ENCODE measurements around the gene SMYD2. TPM values are rescaled to one million over a fixed set of nuclear protein-coding genes. Genes with fewer than 3 reads are reported as not detected.

The SMYD2 gene
- total RNA-seq, 1 experiment from 2014 or later = 6.4 TPM

DNA sequence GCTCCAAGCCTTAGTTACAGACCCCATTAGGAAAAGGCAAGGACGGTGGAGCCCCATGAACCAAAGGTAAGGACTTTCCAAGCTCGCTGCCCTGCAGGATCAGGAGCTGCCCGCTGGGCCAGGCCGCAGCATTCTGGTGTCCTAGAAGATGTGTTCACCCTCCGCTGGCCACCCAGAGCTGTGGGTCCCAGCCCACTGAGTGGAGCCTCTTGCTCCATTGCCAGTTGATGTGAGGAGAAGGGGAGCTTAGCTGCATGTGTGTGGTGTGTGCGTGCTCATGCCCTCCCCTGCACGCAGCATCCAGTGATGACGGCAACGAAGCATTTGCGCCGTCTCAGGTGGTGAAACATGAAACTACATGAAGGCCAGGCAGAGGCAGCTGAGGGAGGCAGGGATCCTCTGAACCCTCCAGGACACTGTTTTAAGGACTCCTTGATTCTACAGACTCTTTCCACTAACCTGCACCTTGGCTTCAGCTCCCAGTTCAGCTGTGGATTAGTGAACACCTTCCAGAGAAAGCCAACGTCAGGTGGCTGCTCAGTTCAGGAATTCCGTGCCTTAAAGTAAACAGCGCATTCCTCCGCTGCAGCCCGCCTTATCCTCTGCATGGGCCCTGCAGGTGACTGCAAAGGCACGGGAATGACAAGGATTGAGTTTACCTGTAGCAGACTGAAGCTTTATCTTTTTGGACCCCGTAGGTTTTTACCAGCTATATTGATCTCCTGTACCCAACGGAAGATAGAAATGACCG, 48.7 kb downstream of the SMYD2 start:
- TF ChIP-seq, protein P1, sequence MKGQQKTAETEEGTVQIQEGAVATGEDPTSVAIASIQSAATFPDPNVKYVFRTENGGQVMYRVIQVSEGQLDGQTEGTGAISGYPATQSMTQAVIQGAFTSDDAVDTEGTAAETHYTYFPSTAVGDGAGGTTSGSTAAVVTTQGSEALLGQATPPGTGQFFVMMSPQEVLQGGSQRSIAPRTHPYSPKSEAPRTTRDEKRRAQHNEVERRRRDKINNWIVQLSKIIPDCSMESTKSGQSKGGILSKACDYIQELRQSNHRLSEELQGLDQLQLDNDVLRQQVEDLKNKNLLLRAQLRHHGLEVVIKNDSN (CRISPR knock-in tag; IDR thresholded peaks at IDR 0.05) = no peak
- no peak for TF ChIP-seq ZNF416 (CRISPR knock-in tag; IDR thresholded peaks at IDR 0.05)
- ChIA-PET POLR2A (interaction anchor here (1.8 kb wide), 1 partner anchor 222 kb away, joined by 4 read pairs; the partner anchor contains the start of gene PTPN14), CTCF (interaction anchor here (0.7 to 11.2 kb wide), 25 partner anchors 8 to 352 kb away, joined by 3 to 382 read pairs (median 5); partner anchors contain the start of gene SMYD2)
- no peaks in the 10 kb centered on the region for H3K9me3 Mint-ChIP-seq
- no peak for ATAC-seq
- H3K4me3 Mint-ChIP-seq = no peak overlapping the region
- H3K27ac Mint-ChIP-seq = no peak overlapping the region
- peaks cover 21% of the 10 kb centered on the region for H3K4me1 Mint-ChIP-seq
- no peaks in the 10 kb centered on the region for H3K27me3 Mint-ChIP-seq (ENCODE audit: low read depth)
- no peaks in the 10 kb centered on the region for H3K36me3 Mint-ChIP-seq
- DNase-seq (ENCODE audit: low spot score) = no peak

DNA sequence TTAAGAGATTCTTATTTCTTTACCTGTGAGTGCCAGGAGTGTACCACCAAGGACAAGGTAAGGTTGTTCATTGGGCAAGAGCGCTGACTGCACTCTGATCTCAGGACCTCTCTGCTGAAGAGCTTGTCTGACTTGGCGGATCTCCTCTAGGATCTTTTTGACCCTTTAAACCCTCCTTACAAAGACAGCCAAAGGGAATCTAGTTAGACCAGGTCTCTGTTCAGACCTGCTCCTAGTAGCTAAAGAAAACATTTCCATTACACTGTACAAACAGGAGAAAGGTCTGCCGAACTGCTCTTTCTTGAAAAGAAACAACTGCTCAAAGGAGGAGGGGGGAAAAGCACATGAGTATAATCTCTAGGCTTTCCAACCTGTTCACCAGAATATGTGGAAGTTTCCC, 49.3 kb downstream of the SMYD2 start:
- Mint-ChIP-seq H3K9me3 (no peaks in the 10 kb centered on the region), H3K36me3 (no peaks in the 10 kb centered on the region), H3K4me3 (no peak overlapping the region), H3K27me3 (ENCODE audit: low read depth) (no peaks in the 10 kb centered on the region), H3K4me1 (peaks cover 26% of the 10 kb centered on the region), H3K27ac (no peak overlapping the region)
- TF ChIP-seq TEAD1 (CRISPR knock-in tag; IDR thresholded peaks at IDR 0.05) (no peak), MYBL2 (CRISPR knock-in tag; IDR thresholded peaks at IDR 0.05) (no peak), ZBTB21 (CRISPR knock-in tag; IDR thresholded peaks at IDR 0.05; ENCODE audit: borderline replicate concordance) (no peak), KAT7 (CRISPR knock-in tag; IDR thresholded peaks at IDR 0.05; ENCODE audit: borderline replicate concordance) (no peak), CREM (CRISPR knock-in tag; IDR thresholded peaks at IDR 0.05) (no peak), ZNF317 (CRISPR knock-in tag; IDR thresholded peaks at IDR 0.05; ENCODE audit: borderline replicate concordance, low read depth) (no peak), NR3C1 (CRISPR knock-in tag; conservative IDR thresholded peaks at IDR 0.05; ENCODE audit: low read depth) (no peak), CREB1 (CRISPR knock-in tag; IDR thresholded peaks at IDR 0.05) (no peak), TCF7 (CRISPR knock-in tag; IDR thresholded peaks at IDR 0.05; ENCODE audit: low read depth) (no peak), NFATC4 (CRISPR knock-in tag; IDR thresholded peaks at IDR 0.05) (no peak)
- TF ChIP-seq, protein P2, sequence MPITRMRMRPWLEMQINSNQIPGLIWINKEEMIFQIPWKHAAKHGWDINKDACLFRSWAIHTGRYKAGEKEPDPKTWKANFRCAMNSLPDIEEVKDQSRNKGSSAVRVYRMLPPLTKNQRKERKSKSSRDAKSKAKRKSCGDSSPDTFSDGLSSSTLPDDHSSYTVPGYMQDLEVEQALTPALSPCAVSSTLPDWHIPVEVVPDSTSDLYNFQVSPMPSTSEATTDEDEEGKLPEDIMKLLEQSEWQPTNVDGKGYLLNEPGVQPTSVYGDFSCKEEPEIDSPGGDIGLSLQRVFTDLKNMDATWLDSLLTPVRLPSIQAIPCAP (CRISPR knock-in tag; IDR thresholded peaks at IDR 0.05) = no peak
- TF ChIP-seq, protein P3, sequence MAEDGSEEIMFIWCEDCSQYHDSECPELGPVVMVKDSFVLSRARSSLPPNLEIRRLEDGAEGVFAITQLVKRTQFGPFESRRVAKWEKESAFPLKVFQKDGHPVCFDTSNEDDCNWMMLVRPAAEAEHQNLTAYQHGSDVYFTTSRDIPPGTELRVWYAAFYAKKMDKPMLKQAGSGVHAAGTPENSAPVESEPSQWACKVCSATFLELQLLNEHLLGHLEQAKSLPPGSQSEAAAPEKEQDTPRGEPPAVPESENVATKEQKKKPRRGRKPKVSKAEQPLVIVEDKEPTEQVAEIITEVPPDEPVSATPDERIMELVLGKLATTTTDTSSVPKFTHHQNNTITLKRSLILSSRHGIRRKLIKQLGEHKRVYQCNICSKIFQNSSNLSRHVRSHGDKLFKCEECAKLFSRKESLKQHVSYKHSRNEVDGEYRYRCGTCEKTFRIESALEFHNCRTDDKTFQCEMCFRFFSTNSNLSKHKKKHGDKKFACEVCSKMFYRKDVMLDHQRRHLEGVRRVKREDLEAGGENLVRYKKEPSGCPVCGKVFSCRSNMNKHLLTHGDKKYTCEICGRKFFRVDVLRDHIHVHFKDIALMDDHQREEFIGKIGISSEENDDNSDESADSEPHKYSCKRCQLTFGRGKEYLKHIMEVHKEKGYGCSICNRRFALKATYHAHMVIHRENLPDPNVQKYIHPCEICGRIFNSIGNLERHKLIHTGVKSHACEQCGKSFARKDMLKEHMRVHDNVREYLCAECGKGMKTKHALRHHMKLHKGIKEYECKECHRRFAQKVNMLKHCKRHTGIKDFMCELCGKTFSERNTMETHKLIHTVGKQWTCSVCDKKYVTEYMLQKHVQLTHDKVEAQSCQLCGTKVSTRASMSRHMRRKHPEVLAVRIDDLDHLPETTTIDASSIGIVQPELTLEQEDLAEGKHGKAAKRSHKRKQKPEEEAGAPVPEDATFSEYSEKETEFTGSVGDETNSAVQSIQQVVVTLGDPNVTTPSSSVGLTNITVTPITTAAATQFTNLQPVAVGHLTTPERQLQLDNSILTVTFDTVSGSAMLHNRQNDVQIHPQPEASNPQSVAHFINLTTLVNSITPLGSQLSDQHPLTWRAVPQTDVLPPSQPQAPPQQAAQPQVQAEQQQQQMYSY (CRISPR knock-in tag; IDR thresholded peaks at IDR 0.05) = no peak
- TF ChIP-seq, protein P4, sequence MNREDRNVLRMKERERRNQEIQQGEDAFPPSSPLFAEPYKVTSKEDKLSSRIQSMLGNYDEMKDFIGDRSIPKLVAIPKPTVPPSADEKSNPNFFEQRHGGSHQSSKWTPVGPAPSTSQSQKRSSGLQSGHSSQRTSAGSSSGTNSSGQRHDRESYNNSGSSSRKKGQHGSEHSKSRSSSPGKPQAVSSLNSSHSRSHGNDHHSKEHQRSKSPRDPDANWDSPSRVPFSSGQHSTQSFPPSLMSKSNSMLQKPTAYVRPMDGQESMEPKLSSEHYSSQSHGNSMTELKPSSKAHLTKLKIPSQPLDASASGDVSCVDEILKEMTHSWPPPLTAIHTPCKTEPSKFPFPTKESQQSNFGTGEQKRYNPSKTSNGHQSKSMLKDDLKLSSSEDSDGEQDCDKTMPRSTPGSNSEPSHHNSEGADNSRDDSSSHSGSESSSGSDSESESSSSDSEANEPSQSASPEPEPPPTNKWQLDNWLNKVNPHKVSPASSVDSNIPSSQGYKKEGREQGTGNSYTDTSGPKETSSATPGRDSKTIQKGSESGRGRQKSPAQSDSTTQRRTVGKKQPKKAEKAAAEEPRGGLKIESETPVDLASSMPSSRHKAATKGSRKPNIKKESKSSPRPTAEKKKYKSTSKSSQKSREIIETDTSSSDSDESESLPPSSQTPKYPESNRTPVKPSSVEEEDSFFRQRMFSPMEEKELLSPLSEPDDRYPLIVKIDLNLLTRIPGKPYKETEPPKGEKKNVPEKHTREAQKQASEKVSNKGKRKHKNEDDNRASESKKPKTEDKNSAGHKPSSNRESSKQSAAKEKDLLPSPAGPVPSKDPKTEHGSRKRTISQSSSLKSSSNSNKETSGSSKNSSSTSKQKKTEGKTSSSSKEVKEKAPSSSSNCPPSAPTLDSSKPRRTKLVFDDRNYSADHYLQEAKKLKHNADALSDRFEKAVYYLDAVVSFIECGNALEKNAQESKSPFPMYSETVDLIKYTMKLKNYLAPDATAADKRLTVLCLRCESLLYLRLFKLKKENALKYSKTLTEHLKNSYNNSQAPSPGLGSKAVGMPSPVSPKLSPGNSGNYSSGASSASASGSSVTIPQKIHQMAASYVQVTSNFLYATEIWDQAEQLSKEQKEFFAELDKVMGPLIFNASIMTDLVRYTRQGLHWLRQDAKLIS (CRISPR knock-in tag; IDR thresholded peaks at IDR 0.05; ENCODE audit: borderline replicate concordance) = no peak
- TF ChIP-seq, protein P5, sequence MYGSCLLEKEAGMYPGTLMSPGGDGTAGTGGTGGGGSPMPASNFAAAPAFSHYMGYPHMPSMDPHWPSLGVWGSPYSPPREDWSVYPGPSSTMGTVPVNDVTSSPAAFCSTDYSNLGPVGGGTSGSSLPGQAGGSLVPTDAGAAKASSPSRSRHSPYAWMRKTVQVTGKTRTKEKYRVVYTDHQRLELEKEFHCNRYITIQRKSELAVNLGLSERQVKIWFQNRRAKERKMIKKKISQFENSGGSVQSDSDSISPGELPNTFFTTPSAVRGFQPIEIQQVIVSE (CRISPR knock-in tag; IDR thresholded peaks at IDR 0.05; ENCODE audit: borderline replicate concordance) = no peak
- TF ChIP-seq, protein P6, sequence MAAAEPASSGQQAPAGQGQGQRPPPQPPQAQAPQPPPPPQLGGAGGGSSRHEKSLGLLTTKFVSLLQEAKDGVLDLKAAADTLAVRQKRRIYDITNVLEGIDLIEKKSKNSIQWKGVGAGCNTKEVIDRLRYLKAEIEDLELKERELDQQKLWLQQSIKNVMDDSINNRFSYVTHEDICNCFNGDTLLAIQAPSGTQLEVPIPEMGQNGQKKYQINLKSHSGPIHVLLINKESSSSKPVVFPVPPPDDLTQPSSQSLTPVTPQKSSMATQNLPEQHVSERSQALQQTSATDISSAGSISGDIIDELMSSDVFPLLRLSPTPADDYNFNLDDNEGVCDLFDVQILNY (CRISPR knock-in tag; IDR thresholded peaks at IDR 0.05) = no peak
- TF ChIP-seq, protein P7, sequence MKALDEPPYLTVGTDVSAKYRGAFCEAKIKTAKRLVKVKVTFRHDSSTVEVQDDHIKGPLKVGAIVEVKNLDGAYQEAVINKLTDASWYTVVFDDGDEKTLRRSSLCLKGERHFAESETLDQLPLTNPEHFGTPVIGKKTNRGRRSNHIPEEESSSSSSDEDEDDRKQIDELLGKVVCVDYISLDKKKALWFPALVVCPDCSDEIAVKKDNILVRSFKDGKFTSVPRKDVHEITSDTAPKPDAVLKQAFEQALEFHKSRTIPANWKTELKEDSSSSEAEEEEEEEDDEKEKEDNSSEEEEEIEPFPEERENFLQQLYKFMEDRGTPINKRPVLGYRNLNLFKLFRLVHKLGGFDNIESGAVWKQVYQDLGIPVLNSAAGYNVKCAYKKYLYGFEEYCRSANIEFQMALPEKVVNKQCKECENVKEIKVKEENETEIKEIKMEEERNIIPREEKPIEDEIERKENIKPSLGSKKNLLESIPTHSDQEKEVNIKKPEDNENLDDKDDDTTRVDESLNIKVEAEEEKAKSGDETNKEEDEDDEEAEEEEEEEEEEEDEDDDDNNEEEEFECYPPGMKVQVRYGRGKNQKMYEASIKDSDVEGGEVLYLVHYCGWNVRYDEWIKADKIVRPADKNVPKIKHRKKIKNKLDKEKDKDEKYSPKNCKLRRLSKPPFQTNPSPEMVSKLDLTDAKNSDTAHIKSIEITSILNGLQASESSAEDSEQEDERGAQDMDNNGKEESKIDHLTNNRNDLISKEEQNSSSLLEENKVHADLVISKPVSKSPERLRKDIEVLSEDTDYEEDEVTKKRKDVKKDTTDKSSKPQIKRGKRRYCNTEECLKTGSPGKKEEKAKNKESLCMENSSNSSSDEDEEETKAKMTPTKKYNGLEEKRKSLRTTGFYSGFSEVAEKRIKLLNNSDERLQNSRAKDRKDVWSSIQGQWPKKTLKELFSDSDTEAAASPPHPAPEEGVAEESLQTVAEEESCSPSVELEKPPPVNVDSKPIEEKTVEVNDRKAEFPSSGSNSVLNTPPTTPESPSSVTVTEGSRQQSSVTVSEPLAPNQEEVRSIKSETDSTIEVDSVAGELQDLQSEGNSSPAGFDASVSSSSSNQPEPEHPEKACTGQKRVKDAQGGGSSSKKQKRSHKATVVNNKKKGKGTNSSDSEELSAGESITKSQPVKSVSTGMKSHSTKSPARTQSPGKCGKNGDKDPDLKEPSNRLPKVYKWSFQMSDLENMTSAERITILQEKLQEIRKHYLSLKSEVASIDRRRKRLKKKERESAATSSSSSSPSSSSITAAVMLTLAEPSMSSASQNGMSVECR (CRISPR knock-in tag; IDR thresholded peaks at IDR 0.05; ENCODE audit: borderline replicate concordance) = no peak
- POLR2A ChIA-PET = interaction anchor here (1.8 kb wide), 1 partner anchor 222 kb away, joined by 4 read pairs; the partner anchor contains the start of gene PTPN14
- ATAC-seq (no peak), DNase-seq (ENCODE audit: low spot score) (no peak)
- CTCF ChIA-PET = interaction anchor here (1.1 to 11.2 kb wide), 15 partner anchors 10 to 297 kb away, joined by 3 to 382 read pairs (median 16); partner anchors contain the start of gene SMYD2
